Stomach (tissue), 4 donors: ENCODE data around the gene MARCHF10.

Experiments
- CTCF ChIP-seq, 7 experiments: fragments of 450-650 bp in 4 of 7; fragments of 200-600 bp in 3 of 7; sonication (generic) in 3 of 7; IDR thresholded peaks; one replicate each; pipeline ENCODE4 v1.5.1; 2016 to 2019; ENCODE audit warnings: antibody characterized with exemption in 7 of 7, control low read depth in 2 of 7, mild to moderate bottlenecking in 1 of 7
- EP300 ChIP-seq: sonication (generic); formaldehyde crosslinking; IDR thresholded peaks from one replicate; pipeline ENCODE4 v1.6.1; 2017; ENCODE audit warnings: antibody characterized with exemption
- POLR2A ChIP-seq, 4 donors: fragments of 450-650 bp; IDR thresholded peaks; one replicate each; pipeline ENCODE4 v1.6.1; 2016; ENCODE audit warnings: antibody characterized with exemption in 4 of 4, control low read depth in 2 of 4, mild to moderate bottlenecking in 1 of 4, moderate library complexity in 1 of 4

- no peak for TF ChIP-seq CTCF (IDR thresholded peaks at IDR 0.05)
- no peak for TF ChIP-seq POLR2A (IDR thresholded peaks at IDR 0.05)
- TF ChIP-seq EP300 = no peak
Observed at GRCh38 chr17:62765351-62765750, 42.8 kb downstream of the MARCHF10 start.
